K562 (cell line): ENCODE results near the gene MYO1D. TPM values are rescaled to one million over a fixed set of nuclear protein-coding genes. Genes with fewer than 3 reads are reported as not detected.

ENCODE experiments used
- ATAC-seq: fragments of 200-7000 bp; cut with Tn5 transposase; 3 replicates; pipeline ENCODE4 v1.9.1; 2020; ENCODE audit warnings: moderate library complexity
- BruUV-seq: library from RNA; stranded (reverse); fragments of 400-500 nt; replicated peaks from 2 replicates; lab custom pipeline; 2021; lab: Mats Ljungman, UMichigan
- CTCF ChIA-PET: fragments of 300-600 bp; formaldehyde crosslinking; extraction: SDS; loops from one replicate; lab custom pipeline; 2021; ENCODE audit warnings: low intra/inter-chr PET ratio; lab: Yijun Ruan, JAX
- POLR2A ChIA-PET: fragments of 300-600, 350-650 bp; sonication (Branson Sonifier 250); formaldehyde crosslinking; extraction: SDS; loops from one replicate; lab custom pipeline; 2021; ENCODE audit warnings: antibody characterized with exemption, inconsistent platforms; lab: Yijun Ruan, JAX
- DNase-seq, 4 experiments: peaks; one replicate each; pipeline versions ENCODE4 v3.0.0 to v3.0.0-alpha.2; 2011 to 2018; ENCODE audit warnings: low spot score in 3 of 4, mixed read lengths in 3 of 4; ENCODE audit errors: extremely low read depth in 1 of 4
- FAIRE-seq: peaks from 2 replicates; lab custom pipeline; 2011; peaks lifted over from hg19 to GRCh38; lab: Jason Lieb, UNC
- H2AFZ ChIP-seq: 2 replicates; pipeline ENCODE4 v1.6.0; 2011; ENCODE audit warnings: low read depth, low read length, control low read depth, inconsistent platforms
- H3K27ac ChIP-seq: fragments of 200-600 bp; 3 replicates; pipeline ENCODE4 v1.8.0; 2011; ENCODE audit warnings: low read depth, mild to moderate bottlenecking, control low read depth, inconsistent platforms, low read length, moderate library complexity, mixed read lengths; ENCODE audit errors: extremely low read depth
- H3K27me3 ChIP-seq, 2 experiments: fragments of 300-600 bp in 1 of 2; 2 replicates in 1 of 2; 3 replicates in 1 of 2; pipeline versions ENCODE4 v1.6.0 to v1.8.0; 2011; ENCODE audit warnings: inconsistent platforms in 2 of 2, low read length in 2 of 2, mild to moderate bottlenecking in 1 of 2, mixed read lengths in 1 of 2, moderate library complexity in 1 of 2; ENCODE audit not compliant: control insufficient read depth in 2 of 2, insufficient read depth in 2 of 2
- H3K36me3 ChIP-seq: fragments of 300-600 bp; 3 replicates; pipeline ENCODE4 v1.8.0; 2011; ENCODE audit warnings: mild to moderate bottlenecking, low read length, inconsistent platforms; ENCODE audit not compliant: control insufficient read depth, insufficient read depth
- H3K4me1 ChIP-seq, 2 experiments: fragments of 200-600 bp in 1 of 2; replicated peaks in 1 of 2; 2 replicates in 1 of 2; 3 replicates in 1 of 2; pipeline versions ENCODE4 v1.5.1 to v1.8.0; 2011; ENCODE audit warnings: inconsistent platforms in 2 of 2, low read length in 2 of 2, mild to moderate bottlenecking in 1 of 2, mixed read lengths in 1 of 2, moderate library complexity in 1 of 2; ENCODE audit not compliant: control insufficient read depth in 2 of 2, insufficient read depth in 2 of 2
- H3K4me2 ChIP-seq: 2 replicates; pipeline ENCODE4 v1.6.1; 2011; ENCODE audit warnings: low read length, control low read depth, inconsistent platforms, mixed read lengths; ENCODE audit not compliant: insufficient read depth
- H3K4me3 ChIP-seq: fragments of 200-600 bp; sonication (generic), shearing (Covaris generic); 2 replicates; pipeline ENCODE4 v1.5.1; 2016; ENCODE audit warnings: control low read depth, inconsistent platforms
- H3K79me2 ChIP-seq: fragments of 200-600 bp; 3 replicates; pipeline ENCODE4 v1.8.0; 2011; ENCODE audit warnings: low read length, inconsistent platforms; ENCODE audit not compliant: control insufficient read depth, insufficient read depth
- H3K9ac ChIP-seq, 2 experiments: 2 replicates each; pipeline versions ENCODE4 v1.6.0 to v1.6.1; 2011; ENCODE audit warnings: low read depth in 2 of 2, low read length in 2 of 2, control low read depth in 1 of 2, inconsistent platforms in 1 of 2, mild to moderate bottlenecking in 1 of 2, mixed read lengths in 1 of 2; ENCODE audit not compliant: insufficient read depth in 1 of 2
- H3K9me1 ChIP-seq: one replicate; pipeline ENCODE4 v1.6.0; 2011; ENCODE audit warnings: inconsistent platforms, mild to moderate bottlenecking, low read length, moderate library complexity; ENCODE audit not compliant: control insufficient read depth, insufficient read depth
- H3K9me3 ChIP-seq: replicated peaks from 2 replicates; pipeline ENCODE4 v1.5.1; 2011; ENCODE audit warnings: low read depth, low read length, inconsistent platforms; ENCODE audit not compliant: control insufficient read depth, insufficient read depth
- H4K20me1 ChIP-seq: replicated peaks from 2 replicates; pipeline ENCODE4 v1.6.1; 2011; ENCODE audit warnings: low read length, inconsistent platforms, mixed read lengths; ENCODE audit not compliant: control insufficient read depth, insufficient read depth
- BACH1 ChIP-seq: fragments of 200-800 bp; sonication (Bioruptor generic); IDR thresholded peaks from 2 replicates; pipeline ENCODE4 v1.6.1; 2016; ENCODE audit warnings: missing genetic modification characterization, missing compliant biosample characterization
- CHD1 ChIP-seq: fragments of 200-600 bp; sonication (generic); IDR thresholded peaks from one replicate; pipeline ENCODE4 v1.6.1; 2012; ENCODE audit warnings: mild to moderate bottlenecking, moderate library complexity, low read length, inconsistent platforms
- GATAD2A ChIP-seq: fragments of 450-650 bp; IDR thresholded peaks from 2 replicates; pipeline ENCODE4 v1.6.1; 2017
- NELFE ChIP-seq: IDR thresholded peaks from 2 replicates; pipeline ENCODE4 v1.6.1; 2011; ENCODE audit warnings: mild to moderate bottlenecking; ENCODE audit not compliant: insufficient read depth, insufficient read length
- PHTF2 ChIP-seq: fragments of 250-450 bp; sonication (Bioruptor Pico); IDR thresholded peaks from 2 replicates; pipeline ENCODE4 v1.5.0; 2021; ENCODE audit warnings: mild to moderate bottlenecking
- PYGO2 ChIP-seq: fragments of 450-650 bp; IDR thresholded peaks from 2 replicates; pipeline ENCODE4 v1.6.1; 2016; ENCODE audit warnings: mild to moderate bottlenecking, missing genetic modification characterization, moderate library complexity, missing compliant biosample characterization
- SMAD2 ChIP-seq: fragments of 150-350 bp; IDR thresholded peaks from 2 replicates; pipeline ENCODE4 v1.6.1; 2014; ENCODE audit warnings: low read depth, mild to moderate bottlenecking, low read length
- STAG1 ChIP-seq: sonication (generic); formaldehyde crosslinking; IDR thresholded peaks from 2 replicates; pipeline ENCODE4 v1.5.0; 2020; ENCODE audit warnings: missing genetic modification reagents, borderline replicate concordance
- THRAP3 ChIP-seq: fragments of 450-650 bp; IDR thresholded peaks from 2 replicates; pipeline ENCODE4 v1.6.1; 2016; ENCODE audit warnings: mild to moderate bottlenecking, inconsistent platforms, borderline replicate concordance
- ZNF766 ChIP-seq: fragments of 200-800 bp; sonication (Bioruptor generic); conservative IDR thresholded peaks from 2 replicates; pipeline ENCODE4 v1.6.1; 2016; ENCODE audit warnings: missing genetic modification characterization, missing compliant biosample characterization
- WGBS: fragments of 100-300 bp; shearing (Covaris generic); methylation state at CpG from one replicate; pipeline ENCODE4 v1.1.6; 2016; ENCODE audit warnings: low coverage, mixed read lengths; ENCODE audit not compliant: insufficient coverage; ENCODE audit errors: missing lambda C conversion rate; 5-methylcytosine and 5-hydroxymethylcytosine counted together
- in situ Hi-C: fragments of 300-500 bp; cut with MboI; formaldehyde crosslinking; loops from 4 replicates; pipeline ENCODE4 v1.15.0; 2018; ENCODE audit warnings: inconsistent platforms, mixed read lengths
- intact Hi-C: fragments of 100-400 bp; cut with micrococcal nuclease; formaldehyde crosslinking; loops from 2 replicates; pipeline ENCODE4 v1.14.2; 2022
- polyA plus RNA-seq, 8 experiments: library from polyadenylated mRNA; depleted of rRNA in 4 of 8; stranded (reverse) in 5 of 8; unstranded in 3 of 8; fragments of >200 nt; fragmentation: Nextera tagmentation in 2 of 8; fragmentation: Illumina TruSeq in 1 of 8; extraction: Ambion mirVana in 2 of 8; extraction: Trizol in 1 of 8; gene quantifications; 2 replicates each; pipeline versions ENCODE4 v1.2.1 to v1.2.3, GENCODE V29; 2011 to 2014; ENCODE audit warnings: inconsistent platforms in 1 of 8, missing spikeins in 1 of 8
- total RNA-seq, 7 experiments: library from RNA; depleted of rRNA in 6 of 7; stranded (reverse); fragments of >200 nt in 6 of 7; fragmentation: Illumina TruSeq in 2 of 7; extraction: Trizol in 2 of 7; gene quantifications; 2 replicates each; pipeline versions ENCODE4 v1.2.1 to v1.2.3, GENCODE V29; 2011 to 2021; ENCODE audit warnings: low replicate concordance in 1 of 7
- TF ChIP-seq, protein P1 (sequence below): sonication (generic); formaldehyde crosslinking; IDR thresholded peaks from 2 replicates; pipeline ENCODE4 v1.8.1; 2023; ENCODE audit warnings: mild to moderate bottlenecking, missing genetic modification reagents, moderate library complexity
- TF ChIP-seq, protein P2 (sequence below): fragments of 250-450 bp; sonication (Bioruptor Pico); IDR thresholded peaks from 2 replicates; pipeline ENCODE4 v1.8.0; 2021; ENCODE audit warnings: moderate library complexity, mild to moderate bottlenecking, inconsistent platforms
- TF ChIP-seq, protein P3 (sequence below): sonication (generic); formaldehyde crosslinking; IDR thresholded peaks from 2 replicates; pipeline ENCODE4 v1.8.0; 2023; ENCODE audit warnings: mild to moderate bottlenecking, missing genetic modification reagents

MYO1D gene
- total and polyA plus RNA-seq, 9 of the 15 experiments (the other 6 are each of a cell fraction or from before 2014, with no cell fraction given): 2.1 to 71.2 (median 45.4) TPM

DNA sequence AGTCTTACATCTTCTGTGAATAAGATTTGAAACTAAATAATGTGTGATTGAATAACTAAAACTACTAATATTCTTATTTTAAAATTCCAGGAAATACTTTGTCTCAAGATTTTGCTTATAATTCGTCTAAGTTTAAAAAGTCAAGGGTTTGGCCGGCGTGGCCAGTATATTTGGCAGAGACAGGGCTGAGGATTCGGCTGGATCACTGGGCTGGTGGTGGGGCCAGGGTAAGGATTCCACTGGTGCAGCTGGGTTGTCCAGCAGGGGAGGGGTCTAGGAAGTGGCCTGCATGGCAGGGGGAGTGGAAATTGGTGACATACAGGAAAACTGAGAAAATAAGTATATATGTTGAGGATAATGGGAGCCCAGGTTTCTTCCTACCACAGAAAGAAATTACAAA, 75.7 kb downstream of the MYO1D start:
- TF ChIP-seq CHD1: no peak
- no TSS peak for BruUV-seq
- intact Hi-C loops (no loop called here), in situ Hi-C loops (no loop called here)
- Histone ChIP-seq H3K9me3 (no peaks in the 10 kb centered on the region), H3K4me1 (no peaks in the 10 kb centered on the region; a peak in 1 of 5 replicates), H3K79me2 (peaks cover 11% of the 10 kb centered on the region), H4K20me1 (no peaks in the 10 kb centered on the region), H3K9ac (peak overlapping the region in 1 of 2 experiments; percentile 41; a peak in 1 of 4 replicates), H3K27me3 (no peaks in the 10 kb centered on the region), H3K4me2 (no peak overlapping the region), H2AFZ (no peak overlapping the region), H3K4me3 (no peak overlapping the region), H3K9me1 (no peaks in the 10 kb centered on the region), H3K36me3 (no peaks in the 10 kb centered on the region), H3K27ac (no peak overlapping the region)
- CTCF ChIA-PET: no interaction called here
- no peak for ATAC-seq
- DNase-seq: no peak
- no peak for FAIRE-seq
- POLR2A ChIA-PET: interaction anchor here (1.5 kb wide), 2 partner anchors 8 to 28 kb away, joined by 3 read pairs; no protein-coding TSS in a partner anchor
- WGBS: 79% methylated on average over 4 of the region's 4 CpGs

DNA sequence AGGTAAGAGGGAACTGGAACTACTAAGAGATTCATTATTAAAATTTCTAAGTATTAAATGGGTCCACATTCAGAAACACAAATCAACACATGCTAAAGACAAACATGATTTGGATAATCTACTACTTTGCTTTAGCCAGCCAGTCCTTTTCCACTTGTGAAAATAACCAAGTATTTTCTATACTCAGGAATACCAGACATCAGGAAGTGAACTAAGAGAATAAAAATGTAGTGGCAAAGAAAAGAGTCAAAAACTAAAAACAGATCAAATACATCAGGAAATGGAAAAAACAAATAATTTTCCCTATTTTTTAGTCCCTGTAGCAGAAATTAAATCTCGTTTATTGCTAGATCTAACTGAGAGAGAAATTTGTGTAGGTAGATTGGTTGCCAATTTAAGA, 78.0 kb downstream of the MYO1D start:
- Histone ChIP-seq H3K79me2 (peaks cover 24% of the 10 kb centered on the region), H3K4me3 (no peak overlapping the region), H4K20me1 (no peaks in the 10 kb centered on the region), H2AFZ (no peak overlapping the region), H3K27me3 (no peaks in the 10 kb centered on the region), H3K36me3 (0 out of 3 replicates have a peak, but pooled peaks cover 3% of the 10 kb centered on the region), H3K9me3 (no peaks in the 10 kb centered on the region), H3K9me1 (no peaks in the 10 kb centered on the region), H3K27ac (no peak overlapping the region), H3K4me2 (no peak overlapping the region), H3K9ac (no peak overlapping the region), H3K4me1 (peaks cover 0 to 19% of the 10 kb centered on the region in 2 experiments; a peak in 3 of 5 replicates)
- in situ Hi-C loops (no loop called here), intact Hi-C loops (no loop called here)
- BruUV-seq: no TSS peak
- ChIA-PET POLR2A (no interaction called here), CTCF (no interaction called here)
- FAIRE-seq (no peak), DNase-seq (no peak), ATAC-seq (no peak)
- WGBS: 41% methylated on average over 1 of the region's 1 CpG
- TF ChIP-seq, protein P1, sequence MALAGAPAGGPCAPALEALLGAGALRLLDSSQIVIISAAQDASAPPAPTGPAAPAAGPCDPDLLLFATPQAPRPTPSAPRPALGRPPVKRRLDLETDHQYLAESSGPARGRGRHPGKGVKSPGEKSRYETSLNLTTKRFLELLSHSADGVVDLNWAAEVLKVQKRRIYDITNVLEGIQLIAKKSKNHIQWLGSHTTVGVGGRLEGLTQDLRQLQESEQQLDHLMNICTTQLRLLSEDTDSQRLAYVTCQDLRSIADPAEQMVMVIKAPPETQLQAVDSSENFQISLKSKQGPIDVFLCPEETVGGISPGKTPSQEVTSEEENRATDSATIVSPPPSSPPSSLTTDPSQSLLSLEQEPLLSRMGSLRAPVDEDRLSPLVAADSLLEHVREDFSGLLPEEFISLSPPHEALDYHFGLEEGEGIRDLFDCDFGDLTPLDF (CRISPR knock-in tag): no peak
- TF ChIP-seq BACH1 (tag) (no peak), ZNF766 (no peak), NELFE (no peak), GATAD2A (no peak), THRAP3 (no peak), SMAD2 (no peak), STAG1 (no peak), PYGO2 (tag) (no peak), PHTF2 (no peak)
- TF ChIP-seq, protein P2, sequence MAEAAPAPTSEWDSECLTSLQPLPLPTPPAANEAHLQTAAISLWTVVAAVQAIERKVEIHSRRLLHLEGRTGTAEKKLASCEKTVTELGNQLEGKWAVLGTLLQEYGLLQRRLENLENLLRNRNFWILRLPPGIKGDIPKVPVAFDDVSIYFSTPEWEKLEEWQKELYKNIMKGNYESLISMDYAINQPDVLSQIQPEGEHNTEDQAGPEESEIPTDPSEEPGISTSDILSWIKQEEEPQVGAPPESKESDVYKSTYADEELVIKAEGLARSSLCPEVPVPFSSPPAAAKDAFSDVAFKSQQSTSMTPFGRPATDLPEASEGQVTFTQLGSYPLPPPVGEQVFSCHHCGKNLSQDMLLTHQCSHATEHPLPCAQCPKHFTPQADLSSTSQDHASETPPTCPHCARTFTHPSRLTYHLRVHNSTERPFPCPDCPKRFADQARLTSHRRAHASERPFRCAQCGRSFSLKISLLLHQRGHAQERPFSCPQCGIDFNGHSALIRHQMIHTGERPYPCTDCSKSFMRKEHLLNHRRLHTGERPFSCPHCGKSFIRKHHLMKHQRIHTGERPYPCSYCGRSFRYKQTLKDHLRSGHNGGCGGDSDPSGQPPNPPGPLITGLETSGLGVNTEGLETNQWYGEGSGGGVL (CRISPR knock-in tag): no peak
- TF ChIP-seq, protein P3, sequence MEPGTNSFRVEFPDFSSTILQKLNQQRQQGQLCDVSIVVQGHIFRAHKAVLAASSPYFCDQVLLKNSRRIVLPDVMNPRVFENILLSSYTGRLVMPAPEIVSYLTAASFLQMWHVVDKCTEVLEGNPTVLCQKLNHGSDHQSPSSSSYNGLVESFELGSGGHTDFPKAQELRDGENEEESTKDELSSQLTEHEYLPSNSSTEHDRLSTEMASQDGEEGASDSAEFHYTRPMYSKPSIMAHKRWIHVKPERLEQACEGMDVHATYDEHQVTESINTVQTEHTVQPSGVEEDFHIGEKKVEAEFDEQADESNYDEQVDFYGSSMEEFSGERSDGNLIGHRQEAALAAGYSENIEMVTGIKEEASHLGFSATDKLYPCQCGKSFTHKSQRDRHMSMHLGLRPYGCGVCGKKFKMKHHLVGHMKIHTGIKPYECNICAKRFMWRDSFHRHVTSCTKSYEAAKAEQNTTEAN: no peak
